Measurements from ENCODE around the gene MST1R. TPM values are rescaled to one million over a fixed set of nuclear protein-coding genes. Genes with fewer than 3 reads are reported as not detected.
"Not testable (repeated sequence)": the region's sequence is repeated elsewhere in the genome, so short reads cannot be mapped to it uniquely, and the experiment has no call there.

The MST1R gene
- polyA plus RNA-seq, 3 donors from 2014 or later, result 0.68 to 1.1 TPM; not detected in 1

DNA sequence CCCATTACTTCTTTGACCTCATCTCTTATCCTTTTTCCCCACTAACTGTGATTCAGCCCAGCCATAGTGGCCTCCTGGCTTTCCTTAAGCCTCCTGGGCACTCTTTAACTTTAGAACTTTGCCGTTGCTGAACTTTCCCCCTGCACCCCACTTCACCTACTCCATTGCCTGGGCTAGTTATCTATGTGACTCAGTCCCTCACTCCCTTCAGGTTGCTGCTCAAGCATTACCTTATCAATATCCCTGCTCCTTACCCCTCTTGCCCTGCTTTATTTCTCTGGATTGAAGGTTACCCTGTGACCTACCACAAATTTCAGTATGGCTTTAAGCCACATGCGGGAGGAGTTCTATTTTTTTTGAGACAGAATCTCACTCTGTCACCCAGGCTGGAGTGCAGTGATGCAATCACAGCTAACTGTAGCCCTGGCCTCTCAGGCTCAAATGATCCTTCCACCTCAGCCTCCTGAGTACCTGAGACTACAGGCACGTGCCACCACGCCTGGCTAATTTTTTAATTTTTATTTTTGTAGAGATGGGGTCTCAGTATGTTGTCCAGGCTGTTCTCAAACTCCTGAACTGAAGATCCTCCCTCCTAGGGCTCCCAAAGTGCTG, 22.6 kb upstream of the MST1R start:
- H3K36me3 Mint-ChIP-seq, result peaks cover 0 to 4% (median 0%) of the 10 kb centered on the region in 3 donors
- no peaks in the 10 kb centered on the region for H3K27me3 Mint-ChIP-seq (ENCODE audit: low read depth in 3 of 3)
- no peaks in the 10 kb centered on the region for H3K9me3 Mint-ChIP-seq
- H3K4me3 Mint-ChIP-seq, result no peak overlapping the region
- no peak overlapping the region for H3K27ac Mint-ChIP-seq
- DNase-seq, result no peak
- H3K4me1 Mint-ChIP-seq, result peaks cover 22 to 30% of the 10 kb centered on the region in 2 donors

DNA sequence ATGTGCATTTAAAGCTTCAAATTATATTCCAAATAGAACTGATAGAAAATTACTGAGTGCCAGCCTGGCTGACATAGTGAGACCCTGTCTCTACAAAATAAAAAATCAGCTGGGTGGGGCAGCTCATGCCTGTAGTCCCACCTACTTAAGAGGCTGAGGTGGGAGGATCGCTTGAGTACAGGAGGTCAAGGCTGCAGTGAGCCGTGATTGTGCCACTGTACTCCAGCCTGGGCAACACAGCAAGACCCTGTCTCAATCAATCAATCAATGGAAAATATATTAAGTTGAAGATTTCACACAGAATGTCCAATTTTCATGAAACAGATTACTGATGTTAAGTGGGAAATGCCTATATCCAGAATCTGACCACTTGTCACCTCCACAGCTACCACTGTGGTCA, 21.8 kb upstream of the MST1R start:
- H3K9me3 Mint-ChIP-seq, result no peaks in the 10 kb centered on the region
- peaks cover 0 to 4% (median 0%) of the 10 kb centered on the region in 3 donors for H3K36me3 Mint-ChIP-seq
- H3K27me3 Mint-ChIP-seq (ENCODE audit: low read depth in 3 of 3), result no peaks in the 10 kb centered on the region
- peaks cover 22 to 30% of the 10 kb centered on the region in 2 donors for H3K4me1 Mint-ChIP-seq
- no peak overlapping the region for H3K4me3 Mint-ChIP-seq
- no peak overlapping the region for H3K27ac Mint-ChIP-seq
- no peak for DNase-seq

DNA sequence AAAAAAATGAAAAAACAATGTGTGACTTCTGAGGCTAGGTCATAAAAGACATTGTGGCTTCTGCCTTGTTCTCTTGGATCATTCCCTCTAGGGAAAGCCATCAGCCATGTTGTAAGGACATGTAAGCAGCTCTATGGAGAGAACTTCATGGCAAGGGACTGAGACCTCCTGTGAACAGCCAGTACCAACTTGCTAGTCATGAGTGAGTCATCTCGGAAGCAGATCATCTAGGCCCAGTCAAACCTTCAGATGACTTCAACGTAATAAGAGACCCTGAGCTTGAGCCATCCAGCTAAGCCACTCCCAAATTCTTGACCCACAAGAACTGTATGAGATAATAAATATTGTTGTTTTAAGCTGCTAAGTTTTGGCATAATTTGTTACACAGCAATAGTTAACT, 21.0 kb upstream of the MST1R start:
- Mint-ChIP-seq H3K36me3 (peaks cover 5 to 10% (median 5%) of the 10 kb centered on the region in 3 donors), H3K4me3 (no peak overlapping the region), H3K9me3 (no peaks in the 10 kb centered on the region), H3K4me1 (peaks cover 17 to 31% of the 10 kb centered on the region in 2 donors), H3K27me3 (ENCODE audit: low read depth in 3 of 3) (no peaks in the 10 kb centered on the region), H3K27ac (no peak overlapping the region)
- DNase-seq, result no peak

DNA sequence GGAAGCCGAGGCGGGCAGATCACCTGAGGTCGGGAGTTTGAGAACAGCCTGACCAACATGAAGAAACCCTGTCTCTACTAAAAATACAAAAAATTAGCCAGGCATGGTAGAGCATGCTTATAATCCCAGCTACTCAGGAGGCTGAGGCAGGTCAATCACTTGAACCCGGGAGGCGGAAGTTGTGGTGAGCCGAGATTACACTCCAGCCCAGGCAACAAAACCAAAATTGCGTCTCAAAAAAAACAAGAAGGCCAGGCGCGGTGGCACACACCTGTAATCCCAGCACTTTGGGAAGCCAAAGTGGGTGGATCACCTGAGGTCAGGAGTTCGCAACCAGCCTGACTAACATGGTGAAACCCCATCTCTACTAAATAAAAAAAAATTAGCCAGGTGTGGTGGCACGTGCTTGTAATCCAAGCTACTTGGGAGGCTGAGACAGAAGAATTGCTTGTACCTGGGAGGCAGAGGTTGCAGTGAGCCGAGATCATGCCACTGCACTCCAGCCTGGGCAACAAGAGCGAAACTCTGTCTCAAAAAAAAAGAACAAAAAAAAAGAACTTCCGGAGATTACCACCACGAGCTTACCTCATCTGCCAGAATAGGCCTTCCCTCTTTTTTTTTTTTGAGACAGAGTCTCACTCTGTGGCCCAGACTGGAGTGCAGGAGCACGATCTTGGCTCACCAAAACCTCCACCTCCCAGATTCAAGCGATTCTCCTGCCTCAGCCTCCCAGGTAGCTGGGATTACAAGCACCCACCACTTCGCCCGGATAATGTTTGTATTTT, 14.3 kb upstream of the MST1R start:
- H3K36me3 Mint-ChIP-seq, result peaks cover 5 to 13% (median 9%) of the 10 kb centered on the region in 3 donors
- DNase-seq; H3K4me1 Mint-ChIP-seq; H3K27me3 Mint-ChIP-seq (ENCODE audit: low read depth in 3 of 3); H3K27ac Mint-ChIP-seq; H3K4me3 Mint-ChIP-seq; H3K9me3 Mint-ChIP-seq: not testable (repeated sequence)

DNA sequence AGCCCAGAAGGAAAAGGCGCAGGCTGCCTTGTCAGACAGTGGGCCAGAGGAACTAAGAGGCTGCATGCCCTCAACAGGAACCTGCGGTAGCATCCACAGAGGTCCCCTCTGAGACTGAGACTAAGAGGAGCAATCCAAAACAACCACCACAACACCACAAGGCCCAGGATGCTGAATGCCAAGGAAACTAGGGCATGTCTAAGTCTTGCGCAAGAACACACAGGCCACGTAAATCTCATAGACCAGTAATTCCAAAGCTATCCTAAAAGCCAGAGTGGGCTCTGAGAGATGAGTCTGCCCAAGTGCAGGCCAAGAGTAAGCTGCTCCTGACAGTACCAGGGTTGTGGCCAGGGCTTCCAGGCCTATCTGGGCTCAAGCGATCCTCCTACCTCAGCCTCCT, 13.0 kb upstream of the MST1R start:
- Mint-ChIP-seq H3K36me3 (peaks cover 12 to 17% (median 13%) of the 10 kb centered on the region in 3 donors), H3K4me3 (no peak overlapping the region), H3K27me3 (ENCODE audit: low read depth in 3 of 3) (peaks cover 0 to 1% (median 0%) of the 10 kb centered on the region in 3 donors), H3K4me1 (peaks cover 2 to 6% of the 10 kb centered on the region in 2 donors), H3K27ac (no peak overlapping the region), H3K9me3 (no peaks in the 10 kb centered on the region)
- no peak for DNase-seq

DNA sequence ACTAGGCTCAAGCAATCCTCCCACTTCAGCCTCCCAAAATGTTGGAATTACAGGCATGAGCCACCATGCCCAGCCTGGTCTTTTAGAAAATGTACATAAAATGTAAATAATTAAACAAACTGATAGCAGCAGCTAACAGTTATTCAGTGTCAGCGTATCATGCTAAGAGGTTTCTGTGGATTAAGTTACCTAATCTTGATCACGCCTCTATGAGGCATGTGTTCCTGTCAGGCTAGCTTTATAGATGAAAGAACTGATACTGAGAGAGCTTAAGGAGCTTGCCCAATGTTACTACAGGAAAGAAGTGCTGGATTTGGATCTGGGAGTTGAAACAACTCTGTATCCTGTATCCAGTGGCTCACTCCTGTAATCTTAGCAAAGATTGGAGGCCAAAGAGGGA, 11.2 kb upstream of the MST1R start:
- no peak overlapping the region for H3K27ac Mint-ChIP-seq
- H3K9me3 Mint-ChIP-seq, result no peaks in the 10 kb centered on the region
- peaks cover 8 to 20% (median 17%) of the 10 kb centered on the region in 3 donors for H3K36me3 Mint-ChIP-seq
- H3K4me3 Mint-ChIP-seq, result no peak overlapping the region
- H3K27me3 Mint-ChIP-seq (ENCODE audit: low read depth in 3 of 3), result peaks cover 0 to 1% (median 0%) of the 10 kb centered on the region in 3 donors
- H3K4me1 Mint-ChIP-seq, result peaks cover 1 to 2% of the 10 kb centered on the region in 2 donors
- DNase-seq, result no peak

DNA sequence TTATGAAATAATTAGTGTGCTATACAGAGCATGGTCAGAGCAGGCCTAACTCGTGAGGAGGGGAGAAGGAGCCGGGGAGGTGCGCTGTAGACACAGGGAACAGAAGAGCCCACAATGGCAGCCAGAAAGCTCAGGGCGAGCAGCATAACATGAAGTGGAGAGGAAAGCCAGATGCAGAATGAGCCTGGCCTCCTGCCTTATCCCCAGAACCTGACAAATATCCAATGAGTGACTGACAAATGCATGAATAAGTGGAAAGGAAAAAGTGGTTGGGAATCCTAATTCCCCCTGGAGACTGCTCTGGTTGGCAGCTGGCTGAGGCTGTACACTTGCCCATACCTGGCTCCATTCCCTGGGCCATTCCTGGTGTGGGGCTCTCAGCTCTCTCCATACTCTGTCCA, 9.2 kb upstream of the MST1R start:
- Mint-ChIP-seq H3K27ac (no peak overlapping the region), H3K36me3 (peaks cover 7 to 22% (median 15%) of the 10 kb centered on the region in 3 donors), H3K4me3 (no peak overlapping the region), H3K4me1 (no peaks in the 10 kb centered on the region), H3K27me3 (ENCODE audit: low read depth in 3 of 3) (no peaks in the 10 kb centered on the region), H3K9me3 (no peaks in the 10 kb centered on the region)
- no peak for DNase-seq

DNA sequence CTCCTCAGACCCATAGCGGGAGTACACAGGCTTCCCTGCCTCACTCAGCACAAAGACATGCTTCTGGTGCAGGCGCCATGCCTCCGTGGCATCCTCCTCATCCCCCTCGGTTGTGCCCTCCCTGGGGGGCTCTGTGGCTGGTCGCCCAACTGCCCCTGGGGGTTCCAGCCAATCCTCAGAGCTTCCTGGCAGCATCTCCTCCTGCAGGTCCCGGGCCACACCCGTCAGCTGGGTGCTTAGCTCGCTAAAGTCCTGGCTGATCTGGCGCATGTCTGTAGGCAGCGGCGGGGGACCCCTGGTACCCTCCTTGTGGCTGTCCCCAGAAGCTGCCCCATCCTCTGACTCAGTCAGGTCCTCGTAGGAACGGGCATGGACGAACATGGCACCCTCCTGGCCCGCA, 7.9 kb upstream of the MST1R start:
- no peak for DNase-seq
- no peaks in the 10 kb centered on the region for H3K27me3 Mint-ChIP-seq (ENCODE audit: low read depth in 3 of 3)
- no peak overlapping the region for H3K4me3 Mint-ChIP-seq
- peaks cover 7 to 18% (median 11%) of the 10 kb centered on the region in 3 donors for H3K36me3 Mint-ChIP-seq
- H3K27ac Mint-ChIP-seq, result no peak overlapping the region
- peaks cover under 1% of the 10 kb centered on the region in 2 donors for H3K4me1 Mint-ChIP-seq
- H3K9me3 Mint-ChIP-seq, result no peaks in the 10 kb centered on the region

DNA sequence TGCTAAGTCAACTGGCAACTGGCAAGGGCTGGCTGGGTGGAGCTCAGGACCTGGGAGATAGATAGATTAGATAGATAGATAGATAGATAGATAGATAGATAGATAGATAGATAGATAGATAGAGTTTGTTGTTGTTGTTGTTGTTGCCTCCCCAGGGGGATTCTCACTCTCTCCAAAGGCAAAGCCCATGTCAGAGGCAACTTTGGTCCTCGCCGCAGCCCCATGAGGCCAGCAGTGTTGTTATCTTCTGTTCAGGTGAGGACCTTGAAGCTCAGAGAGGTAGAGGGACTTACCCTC, 7.4 kb upstream of the MST1R start:
- Mint-ChIP-seq H3K27me3 (ENCODE audit: low read depth in 3 of 3) (no peaks in the 10 kb centered on the region), H3K4me3 (no peak overlapping the region), H3K4me1 (peaks cover 6% of the 10 kb centered on the region in 2 donors), H3K27ac (no peak overlapping the region), H3K36me3 (peaks cover 7 to 14% (median 11%) of the 10 kb centered on the region in 3 donors), H3K9me3 (no peaks in the 10 kb centered on the region)
- no peak for DNase-seq

DNA sequence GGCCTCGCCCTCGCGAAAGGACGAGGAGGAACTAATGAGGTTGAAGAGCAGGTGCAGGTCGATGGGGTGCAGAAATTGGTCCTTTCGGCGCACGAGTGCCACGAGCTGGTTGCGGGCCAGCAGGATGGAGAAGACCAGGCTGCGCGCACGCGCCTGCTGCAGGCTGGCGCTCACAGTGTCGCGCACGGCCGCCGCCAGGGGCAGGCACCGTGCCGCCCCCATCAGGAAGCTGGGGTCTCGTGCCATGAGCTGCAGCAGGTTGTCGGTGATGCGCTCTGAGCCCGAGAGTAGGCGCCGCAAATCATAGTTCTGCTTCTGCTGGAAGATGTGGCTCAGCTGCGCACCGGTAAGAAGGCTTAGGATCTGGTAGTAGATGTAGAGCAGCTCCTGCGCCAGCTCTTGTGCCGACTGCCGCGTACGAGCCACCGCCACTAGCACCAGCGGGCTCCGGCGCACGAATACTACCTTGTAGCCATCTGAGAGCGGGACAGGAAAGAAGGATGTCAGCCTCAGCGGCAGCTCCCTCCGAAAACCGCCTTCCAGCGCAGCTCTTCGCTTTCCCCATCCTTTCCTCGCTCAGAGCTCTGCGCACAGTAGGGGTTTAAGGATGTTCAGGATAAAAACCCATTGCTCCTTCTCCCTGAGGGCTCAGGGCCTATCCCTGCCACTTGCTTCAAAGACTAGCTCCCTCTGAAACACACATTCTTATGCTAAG, 6.9 kb upstream of the MST1R start:
- no peak for DNase-seq
- H3K27ac Mint-ChIP-seq, result no peak overlapping the region
- H3K4me1 Mint-ChIP-seq, result peaks cover 11% of the 10 kb centered on the region in 2 donors
- H3K4me3 Mint-ChIP-seq, result no peak overlapping the region
- H3K27me3 Mint-ChIP-seq (ENCODE audit: low read depth in 3 of 3), result no peaks in the 10 kb centered on the region
- peaks cover 7 to 14% (median 11%) of the 10 kb centered on the region in 3 donors for H3K36me3 Mint-ChIP-seq
- no peaks in the 10 kb centered on the region for H3K9me3 Mint-ChIP-seq

DNA sequence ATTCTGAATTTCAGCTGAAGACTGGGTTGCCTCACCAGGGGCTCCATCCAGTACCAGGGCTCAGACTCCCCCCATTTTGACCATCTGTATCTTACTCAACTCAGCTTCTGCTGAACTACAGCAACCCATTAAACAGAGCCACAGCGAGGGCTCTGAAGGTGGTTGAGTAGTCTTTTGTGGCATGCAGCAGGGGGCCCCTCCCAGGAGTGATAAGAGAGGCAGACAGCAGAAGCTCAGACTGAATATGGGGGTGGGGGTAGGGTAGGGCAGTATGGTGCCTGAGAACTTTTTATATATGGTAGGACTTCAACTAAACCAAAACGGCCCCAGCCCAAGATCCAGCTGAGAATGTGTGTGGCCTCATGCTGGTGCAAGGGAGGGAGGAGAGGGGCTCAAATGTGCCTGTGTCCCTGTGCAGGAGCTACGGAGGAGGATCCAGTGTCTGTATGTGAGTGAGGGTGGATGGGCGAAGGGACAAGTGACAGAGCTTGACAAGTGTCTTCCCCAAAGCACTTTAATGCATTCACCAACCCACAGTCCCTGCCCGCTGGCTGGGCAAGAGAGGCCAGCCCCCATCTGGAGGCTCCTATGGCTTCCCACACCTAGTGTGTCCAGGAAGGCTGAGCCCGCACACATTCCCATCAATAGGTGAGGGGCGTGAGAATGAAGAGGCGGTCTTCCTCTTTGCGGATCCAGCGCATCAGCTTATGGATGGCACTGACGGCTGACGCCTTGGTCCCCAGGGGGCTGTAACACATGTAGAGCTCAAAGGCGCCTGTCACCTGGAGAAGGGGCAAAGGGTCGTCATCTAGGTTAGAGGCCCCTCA, 4.9 kb upstream of the MST1R start:
- DNase-seq, result no peak
- Mint-ChIP-seq H3K4me1 (peaks cover 23% of the 10 kb centered on the region in 2 donors), H3K36me3 (peaks cover 7 to 14% (median 11%) of the 10 kb centered on the region in 3 donors), H3K4me3 (no peak overlapping the region), H3K27me3 (ENCODE audit: low read depth in 3 of 3) (peaks cover 0 to 2% (median 0%) of the 10 kb centered on the region in 3 donors), H3K9me3 (no peaks in the 10 kb centered on the region), H3K27ac (no peak overlapping the region)

DNA sequence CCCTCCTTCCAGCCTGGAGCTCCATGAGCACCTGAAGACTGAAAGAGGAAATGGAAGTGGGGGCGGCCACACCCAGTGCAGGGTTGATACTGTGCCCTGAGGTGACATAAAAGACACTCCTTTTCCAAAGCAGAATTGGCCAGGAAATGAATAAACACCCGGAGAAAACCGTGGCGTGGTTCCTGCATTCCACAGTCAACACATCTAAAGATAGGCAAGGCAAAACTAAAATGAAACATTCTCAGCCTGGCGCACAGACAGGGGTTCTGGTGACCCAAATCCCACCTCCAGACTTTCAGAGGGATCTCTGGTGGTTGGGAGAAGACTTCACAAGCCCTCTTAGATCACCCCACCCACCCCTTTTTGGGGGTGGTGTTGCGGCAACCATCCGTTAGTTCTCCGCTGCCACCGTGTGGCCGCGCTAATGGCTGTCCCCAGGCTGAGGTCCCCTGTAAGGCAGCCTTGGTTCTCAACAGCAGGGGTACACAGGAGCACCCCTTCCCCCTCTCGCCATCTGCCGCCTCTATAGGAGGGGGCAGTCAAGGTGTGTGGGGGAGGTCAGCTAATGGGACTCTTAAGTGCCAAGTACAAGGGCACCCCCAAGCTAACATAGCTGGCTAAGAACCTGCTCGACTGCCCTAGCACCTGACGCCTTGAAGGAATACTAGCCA, 2.5 kb upstream of the MST1R start:
- Mint-ChIP-seq H3K4me1 (peaks cover 23% of the 10 kb centered on the region in 2 donors), H3K4me3 (peak overlapping the region in 3 of 5 donors; percentile 6 to 38 (median 26)), H3K27me3 (ENCODE audit: low read depth in 3 of 3) (peaks cover 0 to 2% (median 0%) of the 10 kb centered on the region in 3 donors), H3K9me3 (no peaks in the 10 kb centered on the region), H3K27ac (peak overlapping the region in 3 of 6 donors; percentile 1 to 74 (median 67)), H3K36me3 (peaks cover 0 to 14% (median 4%) of the 10 kb centered on the region in 3 donors)
- DNase-seq, result peak in 2 of 3 donors; percentile 25 to 38

DNA sequence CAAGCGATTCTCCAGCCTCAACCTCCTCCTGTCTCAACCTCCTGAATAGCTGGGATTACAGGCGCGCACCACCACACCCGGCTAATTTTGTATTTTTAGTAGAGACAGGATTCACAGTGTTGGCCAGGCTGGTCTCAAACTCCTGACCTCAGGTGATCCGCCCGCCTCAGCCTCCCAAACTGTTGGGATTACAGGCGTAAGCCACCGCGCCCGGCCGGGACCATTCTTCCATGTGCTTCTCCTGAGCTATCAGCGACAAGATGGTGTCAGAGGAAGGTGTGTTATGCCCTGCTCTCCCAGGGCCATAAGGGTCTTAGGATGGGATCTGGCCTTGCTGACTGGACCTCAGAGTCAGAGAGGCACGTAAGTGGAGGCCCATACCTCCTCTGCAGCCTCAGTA, 775 bp upstream of the MST1R start:
- not testable (repeated sequence) for H3K27me3 Mint-ChIP-seq (ENCODE audit: low read depth in 3 of 3); H3K36me3 Mint-ChIP-seq; DNase-seq; H3K9me3 Mint-ChIP-seq
- Mint-ChIP-seq H3K4me1 (peaks cover 23% of the 10 kb centered on the region in 2 donors), H3K27ac (peak overlapping the region in 5 of 6 donors; percentile 79 to 93 (median 90)), H3K4me3 (peak overlapping the region; percentile 27 to 93 (median 90))

All from immature natural killer cell (primary cell).